NT2/D1 (cell line): Measurements from ENCODE around the gene UACA.

Source experiments
- SUZ12 ChIP-seq: IDR thresholded peaks from 2 replicates; pipeline ENCODE4 v1.6.1; 2011; ENCODE audit not compliant: insufficient read length, insufficient read depth; ENCODE audit errors: extremely low read depth
- YY1 ChIP-seq: IDR thresholded peaks from 2 replicates; pipeline ENCODE4 v1.6.1; 2011; ENCODE audit not compliant: insufficient read length, insufficient read depth
- ZNF274 ChIP-seq: IDR thresholded peaks from 2 replicates; pipeline ENCODE4 v1.6.1; 2011; ENCODE audit warnings: mild to moderate bottlenecking, low read depth, low read length

DNA sequence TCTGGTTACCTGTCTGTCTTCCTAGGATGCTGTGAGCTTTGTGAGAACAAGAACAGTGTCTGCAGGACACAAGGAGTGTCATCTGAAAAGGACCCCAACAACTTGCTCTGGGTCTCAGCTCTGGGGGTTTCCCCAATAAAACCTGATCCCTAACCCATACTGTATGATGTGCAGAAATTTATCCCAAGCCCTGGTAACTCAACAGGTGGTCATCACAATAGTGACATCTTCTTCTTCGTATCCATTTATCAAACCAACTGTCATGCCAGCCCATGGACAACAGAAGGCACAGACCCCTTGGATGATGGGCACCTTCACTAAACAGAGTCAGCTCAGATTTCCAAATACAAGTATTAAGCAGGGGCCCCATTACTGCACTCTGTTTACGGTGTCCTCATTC is 127.5 kb downstream of the UACA start:
- no peak for TF ChIP-seq ZNF274
- TF ChIP-seq YY1, result no peak
- TF ChIP-seq SUZ12, result no peak
